GM18508 (cell line): Measurements from ENCODE around the gene POLH.
"Not testable (repeated sequence)": the region's sequence is repeated elsewhere in the genome, so short reads cannot be mapped to it uniquely, and the experiment has no call there.

Experiments
- ATAC-seq: cut with Tn5 transposase; IDR thresholded peaks from one replicate; pipeline ENCODE4 v1.9.1; 2021; ENCODE audit warnings: moderate number of reproducible peaks; ENCODE audit not compliant: insufficient read depth, unreplicated experiment

Gene POLH

GRCh38 chr6:43629104-43629504, 53.1 kb downstream of the POLH start, which contains the start of gene GTPBP2:
Gene GTPBP2 (minus strand): TSS chr6:43629264. CDS start chr6:43629162, 102 bp downstream.
- ATAC-seq: peak; percentile 40

GRCh38 chr6:43629505-43630300, 53.7 kb downstream of the POLH start:
- ATAC-seq: peak; percentile 41

GRCh38 chr6:43630980-43631619, 55.1 kb downstream of the POLH start:
- ATAC-seq: no peak

- ATAC-seq: not testable (repeated sequence)
Observed at GRCh38 chr6:43633002-43633401, 57.0 kb downstream of the POLH start.

GRCh38 chr6:43634702-43635303, 58.8 kb downstream of the POLH start:
- ATAC-seq: no peak

- ATAC-seq: peak; percentile 58
Observed at GRCh38 chr6:43635387-43636307, 59.7 kb downstream of the POLH start, which contains the start of gene MAD2L1BP. Gene MAD2L1BP (plus strand): TSS chr6:43635840. CDS start chr6:43635876, 36 bp downstream.

GRCh38 chr6:43636308-43636659, 60.3 kb downstream of the POLH start:
- ATAC-seq: no peak

GRCh38 chr6:43639984-43640800, 64.2 kb downstream of the POLH start:
- no peak for ATAC-seq

- ATAC-seq: no peak
Observed at GRCh38 chr6:43644940-43645612, 69.1 kb downstream of the POLH start, which contains the start of gene RSPH9. Gene RSPH9 (plus strand): TSS chr6:43645036. CDS start chr6:43645099, 63 bp downstream.

GRCh38 chr6:43645613-43645964, 69.6 kb downstream of the POLH start:
- ATAC-seq: no peak

GRCh38 chr6:43647613-43648012, 71.6 kb downstream of the POLH start:
- ATAC-seq: no peak

GRCh38 chr6:43648248-43648647, 72.3 kb downstream of the POLH start:
- ATAC-seq: no peak

- not testable (repeated sequence) for ATAC-seq
Observed at GRCh38 chr6:43652822-43653221, 76.8 kb downstream of the POLH start.

- ATAC-seq: no peak
Observed at GRCh38 chr6:43657221-43657802, 81.3 kb downstream of the POLH start.

- ATAC-seq: no peak
Observed at GRCh38 chr6:43658161-43658560, 82.2 kb downstream of the POLH start.

- not testable (repeated sequence) for ATAC-seq
Observed at GRCh38 chr6:43662948-43663347, 87.0 kb downstream of the POLH start.
